Sigmoid colon (tissue), 4 donors: ENCODE data around the gene WDR6.

ENCODE experiments used
- CTCF ChIP-seq, 4 experiments: fragments of 450-650 bp in 3 of 4; fragments of 200-600 bp in 1 of 4; IDR thresholded peaks; one replicate each; pipeline ENCODE4 v1.5.1; 2016 to 2019; ENCODE audit warnings: antibody characterized with exemption in 4 of 4, mild to moderate bottlenecking in 3 of 4, moderate library complexity in 2 of 4
- EP300 ChIP-seq, 4 donors: sonication (generic); formaldehyde crosslinking; IDR thresholded peaks; one replicate each; pipeline ENCODE4 v1.6.1; 2017; ENCODE audit warnings: antibody characterized with exemption in 4 of 4
- POLR2A ChIP-seq, 2 donors: fragments of 450-650 bp; IDR thresholded peaks; one replicate each; pipeline ENCODE4 v1.6.1; 2016; ENCODE audit warnings: antibody characterized with exemption in 2 of 2, mild to moderate bottlenecking in 2 of 2, moderate library complexity in 2 of 2

- TF ChIP-seq CTCF (IDR thresholded peaks at IDR 0.05): no peak
- no peak for TF ChIP-seq EP300 (IDR thresholded peaks at IDR 0.05)
- no peak for TF ChIP-seq POLR2A (IDR thresholded peaks at IDR 0.05)
These were observed 759 bp downstream of the WDR6 start for GRCh38 chr3:49007771-49008528.
